NCI-H2227 (cell line): ENCODE data around the gene SLC3A2.
A peak's percentile ranks its signal among the peaks of the same experiment; 100 is the strongest.

Experiments
- DNase-seq: peaks from one replicate; lab custom pipeline; 2025; ENCODE audit not compliant: unreplicated experiment; lab: John Stamatoyannopoulos, UW

Gene SLC3A2

DNA sequence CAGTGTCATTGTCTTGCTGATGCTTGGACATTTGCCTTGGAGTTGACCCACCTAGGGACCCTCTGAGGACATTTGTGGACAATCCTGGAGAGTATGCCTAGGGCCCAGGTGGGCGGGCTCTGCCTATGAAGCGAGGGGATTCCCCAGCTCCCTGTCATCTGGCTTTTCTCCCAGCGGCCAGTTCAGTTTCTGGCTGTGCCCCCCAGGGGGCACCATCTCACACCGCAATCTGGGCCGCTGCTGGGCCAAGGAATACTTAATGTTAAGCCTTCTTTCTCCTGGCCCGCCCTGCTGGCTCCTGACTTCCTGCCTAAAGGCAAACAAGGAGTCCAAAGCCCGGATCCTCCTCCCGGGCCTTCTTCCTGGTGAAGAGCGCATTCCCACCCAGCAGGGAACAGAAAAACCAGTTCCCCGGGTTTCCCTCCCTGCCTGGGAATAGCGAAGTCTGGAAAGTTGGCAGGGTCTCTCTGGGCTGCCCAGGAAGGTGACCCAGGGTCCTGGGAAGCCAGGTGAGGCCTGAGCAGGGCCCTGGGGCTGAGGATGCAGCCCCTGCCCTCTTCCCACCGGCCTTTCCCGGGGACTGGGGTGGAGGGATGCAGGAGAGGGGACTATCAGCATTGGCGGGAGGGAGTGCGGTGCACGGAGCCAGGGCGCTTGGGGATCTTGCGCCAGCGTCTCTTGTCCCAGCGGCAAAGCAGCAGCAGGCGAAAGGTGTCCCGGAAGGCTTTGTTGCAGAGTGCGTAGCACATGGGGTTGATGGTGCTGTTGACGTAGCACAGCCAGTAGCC lies 28.6 kb downstream of the SLC3A2 start:
- peak; percentile 59 for DNase-seq

DNA sequence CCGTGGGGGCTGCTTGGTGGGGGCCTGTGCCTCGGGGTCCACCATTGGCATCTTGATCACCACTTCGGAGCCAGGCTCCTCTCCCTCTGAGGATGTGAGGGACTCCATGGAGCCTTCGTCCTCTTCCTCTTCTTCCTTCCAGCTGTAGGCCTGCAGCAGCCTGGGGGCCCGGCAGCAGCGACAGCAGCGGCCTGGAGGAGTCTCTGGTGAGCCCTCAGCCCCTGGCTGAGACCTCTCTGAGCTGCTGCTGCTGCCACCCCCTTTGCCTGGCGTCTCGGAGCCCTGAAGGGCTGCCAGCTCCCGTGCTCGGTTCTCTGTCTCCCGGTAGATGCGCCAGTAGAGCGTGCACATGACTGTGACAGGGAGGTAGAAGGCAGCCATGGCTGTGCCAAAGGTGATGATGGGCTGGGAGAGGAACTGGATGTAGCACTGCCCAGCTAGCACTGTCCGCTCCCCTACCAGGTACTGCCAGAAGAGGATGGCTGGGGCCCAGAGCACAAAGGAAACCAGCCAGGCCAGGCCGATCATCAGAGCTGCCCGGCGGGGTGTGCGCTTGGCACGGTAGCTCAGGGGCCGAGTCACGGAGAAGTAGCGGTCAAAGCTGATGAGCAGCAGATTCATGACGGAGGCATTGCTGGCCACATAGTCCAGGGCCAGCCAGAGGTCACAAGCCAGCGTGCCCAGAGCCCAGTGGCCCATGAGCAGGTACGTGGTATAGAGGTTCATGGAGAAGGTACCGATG lies 29.6 kb downstream of the SLC3A2 start:
- no peak for DNase-seq

GRCh38 chr11:62911137-62912130 lies 30.7 kb downstream of the SLC3A2 start:
- DNase-seq = no peak

GRCh38 chr11:62912268-62912667 lies 31.6 kb downstream of the SLC3A2 start:
- DNase-seq = no peak

DNA sequence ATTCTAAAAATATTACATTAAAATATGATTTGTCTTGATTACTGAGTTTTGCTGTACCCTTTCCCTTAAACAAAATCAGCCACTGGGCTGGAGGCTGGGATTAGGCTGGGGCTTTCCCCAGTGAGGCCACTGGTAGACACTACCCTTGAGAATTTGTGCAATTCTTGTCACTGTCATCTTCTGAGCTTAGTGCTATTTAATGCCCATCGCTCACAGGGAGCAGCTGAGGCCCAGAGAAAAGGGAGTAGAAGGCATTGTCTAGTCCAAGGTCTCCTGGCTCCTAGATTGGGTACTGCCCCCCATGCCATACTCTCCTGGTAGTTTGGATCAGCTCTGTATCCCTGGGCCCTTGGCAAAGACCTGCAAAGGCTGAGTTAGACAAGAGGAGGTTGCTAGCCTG lies 33.7 kb downstream of the SLC3A2 start:
- DNase-seq = no peak

- no peak for DNase-seq
Observed at GRCh38 chr11:62917906-62918502, 37.3 kb downstream of the SLC3A2 start.

DNA sequence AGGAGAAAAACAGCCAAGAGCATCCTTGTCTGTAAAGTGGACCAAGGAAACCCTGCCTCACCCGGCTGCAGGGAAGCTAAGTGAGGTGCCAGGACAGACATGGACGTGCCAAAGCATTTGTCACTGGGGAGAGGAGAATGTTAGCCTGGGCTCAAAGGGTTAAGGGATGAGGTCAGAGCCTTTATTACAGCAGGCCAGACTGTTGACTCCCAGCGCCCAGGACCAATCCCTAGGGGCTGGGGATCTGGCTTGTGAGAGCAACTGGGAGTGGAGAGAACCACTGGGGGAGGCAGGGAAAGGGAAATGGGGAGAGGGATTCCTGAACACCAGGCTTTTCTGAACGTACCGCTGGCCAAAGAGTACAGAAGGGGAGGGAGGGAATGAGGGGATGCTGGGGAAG lies 37.8 kb downstream of the SLC3A2 start:
- no peak for DNase-seq

- no peak for DNase-seq
Observed at GRCh38 chr11:62919476-62919875, 38.8 kb downstream of the SLC3A2 start.

DNA sequence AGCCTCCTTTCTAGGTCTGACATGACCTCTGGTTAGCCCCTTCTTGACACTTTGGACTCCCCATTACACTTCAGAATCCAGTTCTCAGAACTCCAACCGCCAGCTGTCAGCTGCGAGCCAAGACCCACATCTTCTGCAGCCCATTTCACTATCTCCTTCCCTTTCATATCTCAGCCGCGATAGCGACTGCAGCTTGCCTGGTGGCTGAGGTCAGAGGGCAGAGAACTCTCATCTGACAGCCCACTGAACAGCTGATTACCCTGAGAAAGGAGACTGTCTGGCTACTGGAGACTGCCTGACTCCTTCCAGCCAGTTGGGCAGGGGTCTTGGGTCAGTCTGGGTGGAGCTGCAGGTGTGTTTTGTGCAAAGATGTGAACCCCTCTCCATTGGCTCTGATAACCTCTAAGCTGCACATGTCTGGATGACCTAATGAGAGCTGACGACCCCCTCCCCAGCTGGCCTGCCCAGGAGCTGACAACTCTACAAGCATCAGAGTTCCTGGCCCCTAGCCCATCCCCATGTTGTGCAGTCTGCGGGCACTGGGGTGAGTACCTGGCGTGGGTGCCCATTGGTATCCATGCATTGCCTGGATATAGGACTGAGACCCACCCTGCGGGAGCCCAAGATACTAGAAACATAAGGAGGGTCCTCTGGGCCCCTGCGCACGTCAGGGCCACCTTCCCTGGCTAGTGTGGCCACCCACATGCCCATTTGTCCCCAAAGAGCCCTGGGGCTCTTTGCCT lies 39.4 kb downstream of the SLC3A2 start:
- DNase-seq = no peak

GRCh38 chr11:62921201-62921572 lies 40.5 kb downstream of the SLC3A2 start, which contains the start of gene CHRM1:
Gene CHRM1, minus strand, starts transcription at chr11:62921363. Its CDS starts 10,263 bp downstream, at chr11:62911100.
- no peak for DNase-seq

- DNase-seq = no peak
Observed at GRCh38 chr11:62921573-62922188, 41.0 kb downstream of the SLC3A2 start.

DNA sequence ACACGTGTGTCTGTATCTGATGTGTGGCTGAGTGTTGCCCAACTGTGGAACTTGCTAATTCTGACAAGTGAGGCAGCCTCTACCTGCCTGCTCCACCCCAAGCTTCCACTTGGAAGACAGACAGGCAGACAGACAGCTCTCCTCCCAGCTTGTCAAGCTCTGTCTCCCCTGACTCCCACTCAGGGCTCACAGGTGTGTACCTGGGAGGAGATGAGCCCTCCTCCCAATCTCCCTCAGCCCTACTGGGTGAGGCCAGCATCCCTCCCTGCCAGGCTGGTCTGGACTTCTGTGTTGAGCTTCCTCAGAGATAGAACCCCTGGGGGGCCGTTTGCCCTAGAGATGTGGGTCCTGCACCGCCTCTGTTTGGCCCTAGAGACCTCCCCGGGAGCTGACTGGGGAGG lies 41.5 kb downstream of the SLC3A2 start:
- DNase-seq = no peak

- no peak for DNase-seq
Observed at GRCh38 chr11:62922653-62923431, 42.1 kb downstream of the SLC3A2 start.

- DNase-seq = no peak
Observed at GRCh38 chr11:62923601-62924411, 43.1 kb downstream of the SLC3A2 start.

DNA sequence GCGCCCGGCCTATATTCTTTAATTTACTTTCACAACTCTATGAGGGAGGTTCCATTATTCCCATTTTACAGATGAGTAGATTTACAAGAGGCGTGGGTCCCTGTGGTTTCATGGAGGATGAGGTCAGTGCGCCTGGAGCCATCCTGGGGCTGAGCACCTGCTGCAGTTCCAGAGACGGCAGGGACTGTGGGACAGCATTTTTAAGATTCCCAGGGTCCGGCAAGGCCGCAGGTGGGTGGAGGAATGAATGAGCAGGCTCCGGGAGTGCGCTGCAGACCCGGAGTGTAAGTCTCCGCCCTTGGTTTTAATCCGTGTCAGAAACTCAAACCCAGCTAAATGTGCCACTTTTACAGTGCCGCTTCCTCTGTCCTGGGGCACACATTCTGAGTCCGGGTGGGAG lies 44.6 kb downstream of the SLC3A2 start:
- no peak for DNase-seq

DNA sequence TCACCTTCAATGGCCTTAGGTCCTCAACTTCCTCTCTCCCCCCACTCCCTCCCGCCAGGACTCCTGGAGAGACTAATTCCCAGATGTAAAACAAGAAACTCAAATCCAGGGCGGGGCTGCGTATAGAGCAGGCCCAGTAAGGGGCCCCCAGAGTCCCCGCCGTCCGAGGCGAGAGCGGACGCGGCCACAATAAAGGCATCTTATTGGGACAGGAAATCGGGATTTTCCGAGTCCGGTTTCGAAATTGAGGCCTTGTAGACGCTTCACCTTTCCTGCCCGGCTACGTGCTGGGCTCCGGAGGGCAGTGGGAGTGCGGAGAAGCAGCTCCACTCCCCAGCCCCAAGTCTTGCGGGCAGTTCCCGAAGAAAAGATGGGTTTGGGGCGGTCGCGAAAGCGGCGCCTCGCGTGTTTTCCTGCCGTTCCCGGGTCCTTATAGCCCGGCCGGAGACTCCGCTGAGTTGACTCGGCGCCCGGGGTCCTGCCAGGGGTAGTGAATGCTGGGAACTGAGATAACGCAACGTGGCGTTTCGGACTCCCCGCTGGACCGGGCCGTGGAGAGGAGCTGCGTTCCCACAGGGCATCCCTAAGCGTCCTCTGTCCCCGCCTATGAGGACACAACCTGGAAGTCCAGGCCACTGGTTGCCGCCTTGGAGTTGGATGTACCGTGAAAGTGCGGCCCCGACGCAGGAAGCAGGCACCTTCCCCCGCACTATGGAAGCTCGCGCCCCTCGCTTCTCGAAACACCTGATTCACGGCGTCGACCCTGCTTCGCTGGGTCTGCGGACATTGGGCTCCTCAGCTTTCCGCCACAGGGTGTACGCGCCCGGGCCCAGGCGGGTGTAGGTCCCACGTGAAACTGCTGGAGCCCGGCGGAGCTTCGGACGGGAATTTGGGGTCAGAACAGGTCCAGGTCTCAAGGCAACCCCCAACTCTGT lies 45.3 kb downstream of the SLC3A2 start:
- DNase-seq = no peak
